GM23248 (cell line): ENCODE results near the gene AFTPH.

ENCODE experiments used
- EZH2 ChIP-seq: fragments of 200-600 bp; sonication (generic); IDR thresholded peaks from 2 replicates; pipeline ENCODE4 v1.6.1; 2018; ENCODE audit warnings: antibody characterized with exemption, mild to moderate bottlenecking; ENCODE audit not compliant: insufficient read depth, poor library complexity, severe bottlenecking
- EZH2phosphoT487 ChIP-seq: fragments of 200-600 bp; sonication (generic); IDR thresholded peaks from 2 replicates; pipeline ENCODE4 v1.6.1; 2018; ENCODE audit warnings: antibody characterized with exemption, moderate library complexity, mild to moderate bottlenecking, low read depth; ENCODE audit not compliant: insufficient read depth

- TF ChIP-seq EZH2 (no peak), EZH2phosphoT487 (no peak)
Measured at GRCh38 chr2:64632835-64633819, 109.0 kb downstream of the AFTPH start.
